Activated CD8-positive, alpha-beta memory T cell treated with anti-CD3 and anti-CD28 coated beads, Interleukin-2, amount 10 ng/mL, durations not matched to agents 7 days and 5 days (primary cell): ENCODE results near the gene NFATC1. TPM values are rescaled to one million over a fixed set of nuclear protein-coding genes. Genes with fewer than 3 reads are reported as not detected.
A peak's percentile ranks its signal among the peaks of the same experiment; 100 is the strongest.

Source experiments
- ATAC-seq: fragments of 150-1000 bp; cut with Tn5 transposase; one replicate; pipeline ENCODE4 v1.10.0; 2021; ENCODE audit warnings: moderate library complexity
- CTCF ChIA-PET: fragments of 350-600 bp; sonication (Branson Sonifier 250); formaldehyde crosslinking; loops from one replicate; lab custom pipeline; 2021; ENCODE audit warnings: antibody characterized with exemption; lab: Charles Lee
- DNase-seq: peaks from one replicate; pipeline ENCODE4 v3.0.0-alpha.2; 2020
- H3K27ac Mint-ChIP-seq: one replicate; pipeline ENCODE4 v1.8.0; 2021; ENCODE audit warnings: mild to moderate bottlenecking, mixed read lengths
- H3K27me3 Mint-ChIP-seq: one replicate; pipeline ENCODE4 v1.8.0; 2021; ENCODE audit warnings: mixed read lengths
- H3K36me3 Mint-ChIP-seq: one replicate; pipeline ENCODE4 v1.8.0; 2021; ENCODE audit warnings: mild to moderate bottlenecking, mixed read lengths
- H3K4me1 Mint-ChIP-seq: one replicate; pipeline ENCODE4 v1.8.0; 2021; ENCODE audit warnings: mixed read lengths
- H3K4me3 Mint-ChIP-seq: one replicate; pipeline ENCODE4 v1.8.0; 2021; ENCODE audit warnings: mild to moderate bottlenecking, moderate library complexity, mixed read lengths
- H3K9me3 Mint-ChIP-seq: one replicate; pipeline ENCODE4 v1.8.0; 2022; ENCODE audit warnings: low read depth, mixed read lengths
- total RNA-seq, 2 experiments: library from RNA; stranded (reverse); gene quantifications; one replicate each; pipeline ENCODE4 v1.2.3, GENCODE V29; 2021

NFATC1 gene
- total RNA-seq, 2 experiments from 2014 or later, result 25.7 to 27.8 TPM

DNA sequence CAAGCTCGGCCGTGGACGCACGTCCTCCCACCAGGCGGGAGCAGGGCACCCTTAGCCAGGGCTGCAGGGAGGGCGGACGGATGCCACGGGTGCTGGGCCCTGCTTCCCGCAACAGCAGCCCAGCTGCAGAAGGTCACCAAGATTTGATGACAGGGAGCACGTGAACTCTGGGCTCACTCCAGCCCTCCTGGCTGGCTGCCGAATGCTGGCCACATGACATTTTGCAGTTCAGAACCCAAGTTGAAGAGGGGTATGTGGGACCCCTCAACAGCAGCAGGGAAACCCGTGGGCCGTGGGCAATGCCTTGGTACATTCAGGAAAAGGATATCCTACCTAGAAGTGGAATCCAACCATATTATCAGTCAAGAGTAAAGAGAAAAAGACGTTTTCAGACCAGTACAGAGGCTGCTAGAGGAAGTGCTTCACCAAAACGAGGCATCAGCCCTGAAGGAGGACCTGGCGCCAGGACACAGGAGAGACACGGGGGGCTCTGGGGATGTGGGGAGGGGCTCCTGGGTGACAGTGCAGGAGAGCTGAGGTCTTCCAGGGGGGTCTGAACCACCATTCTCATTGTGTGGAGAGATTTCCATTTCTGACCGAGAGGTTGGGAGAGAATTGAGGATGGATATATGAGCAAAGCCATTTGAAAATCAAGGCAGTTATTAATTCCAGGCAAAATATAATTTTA lies 176.5 kb downstream of the NFATC1 start:
- Mint-ChIP-seq H3K27ac (no peak overlapping the region), H3K36me3 (peaks cover 8% of the 10 kb centered on the region)

DNA sequence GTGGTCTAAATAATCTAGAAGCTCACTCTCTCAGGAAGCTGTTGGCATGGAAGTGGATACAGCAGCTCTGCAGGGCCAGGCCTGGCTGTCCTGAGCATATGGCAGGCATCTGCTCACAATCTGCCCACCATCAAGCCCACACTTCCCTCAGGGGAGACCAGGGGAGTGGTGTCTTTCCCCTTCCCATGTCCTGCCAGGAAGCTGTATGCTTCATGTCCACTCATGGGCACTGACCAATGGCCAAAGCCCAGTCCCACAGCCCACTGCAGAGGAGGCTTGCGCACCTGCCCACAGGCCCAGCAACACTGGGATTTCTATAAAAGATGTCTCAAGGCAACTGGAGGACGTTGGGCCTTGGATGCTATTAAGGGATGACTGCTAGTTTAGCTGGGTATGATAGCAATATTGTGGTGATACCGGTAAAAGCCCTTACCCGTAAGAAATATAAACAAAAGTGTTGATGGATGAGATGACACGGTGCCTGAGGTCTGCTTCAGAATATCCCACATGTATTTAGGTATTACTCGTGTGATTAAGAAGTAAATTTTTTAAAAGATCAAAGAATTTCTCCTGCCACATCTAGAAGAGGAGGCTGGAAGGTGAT lies 177.2 kb downstream of the NFATC1 start:
- no peak for DNase-seq
- Mint-ChIP-seq H3K9me3 (peaks cover 10% of the 10 kb centered on the region), H3K27ac (no peak overlapping the region), H3K4me3 (no peak overlapping the region), H3K4me1 (peaks cover 26% of the 10 kb centered on the region), H3K27me3 (peaks cover 4% of the 10 kb centered on the region), H3K36me3 (peaks cover 8% of the 10 kb centered on the region)
- no peak for ATAC-seq
- CTCF ChIA-PET, result no interaction called here

More for the DNA sequence above, 176.5 kb downstream of the NFATC1 start:
- H3K4me1 Mint-ChIP-seq, result peaks cover 24% of the 10 kb centered on the region
- H3K4me3 Mint-ChIP-seq, result no peak overlapping the region
- ATAC-seq, result no peak
- H3K27me3 Mint-ChIP-seq, result peaks cover 4% of the 10 kb centered on the region
- no peak for DNase-seq
- CTCF ChIA-PET, result no interaction called here
- peaks cover 10% of the 10 kb centered on the region for H3K9me3 Mint-ChIP-seq

- H3K4me3 Mint-ChIP-seq, result no peak overlapping the region
- ATAC-seq, result no peak
- H3K36me3 Mint-ChIP-seq, result peaks cover 8% of the 10 kb centered on the region
- CTCF ChIA-PET, result no interaction called here
- peaks cover 4% of the 10 kb centered on the region for H3K27me3 Mint-ChIP-seq
- no peak for DNase-seq
- no peak overlapping the region for H3K27ac Mint-ChIP-seq
- peaks cover 27% of the 10 kb centered on the region for H3K4me1 Mint-ChIP-seq
- H3K9me3 Mint-ChIP-seq, result peaks cover 10% of the 10 kb centered on the region
These were observed 178.3 kb downstream of the NFATC1 start for GRCh38 chr18:79573921-79574491.

- H3K4me1 Mint-ChIP-seq, result peaks cover 27% of the 10 kb centered on the region
- peak overlapping the region; percentile 30 for H3K4me3 Mint-ChIP-seq
- peak; percentile 72 for DNase-seq
- ATAC-seq, result peak; percentile 90
- H3K27me3 Mint-ChIP-seq, result no peaks in the 10 kb centered on the region
- peak overlapping the region; percentile 73 for H3K27ac Mint-ChIP-seq
- CTCF ChIA-PET, result interaction anchor here (0.8 to 1.1 kb wide), 2 partner anchors 67 to 178 kb away, joined by 3 read pairs; no protein-coding TSS in a partner anchor
- peaks cover 8% of the 10 kb centered on the region for H3K36me3 Mint-ChIP-seq
- H3K9me3 Mint-ChIP-seq, result peaks cover 10% of the 10 kb centered on the region
These were observed 179.3 kb downstream of the NFATC1 start for GRCh38 chr18:79574938-79575525.

DNA sequence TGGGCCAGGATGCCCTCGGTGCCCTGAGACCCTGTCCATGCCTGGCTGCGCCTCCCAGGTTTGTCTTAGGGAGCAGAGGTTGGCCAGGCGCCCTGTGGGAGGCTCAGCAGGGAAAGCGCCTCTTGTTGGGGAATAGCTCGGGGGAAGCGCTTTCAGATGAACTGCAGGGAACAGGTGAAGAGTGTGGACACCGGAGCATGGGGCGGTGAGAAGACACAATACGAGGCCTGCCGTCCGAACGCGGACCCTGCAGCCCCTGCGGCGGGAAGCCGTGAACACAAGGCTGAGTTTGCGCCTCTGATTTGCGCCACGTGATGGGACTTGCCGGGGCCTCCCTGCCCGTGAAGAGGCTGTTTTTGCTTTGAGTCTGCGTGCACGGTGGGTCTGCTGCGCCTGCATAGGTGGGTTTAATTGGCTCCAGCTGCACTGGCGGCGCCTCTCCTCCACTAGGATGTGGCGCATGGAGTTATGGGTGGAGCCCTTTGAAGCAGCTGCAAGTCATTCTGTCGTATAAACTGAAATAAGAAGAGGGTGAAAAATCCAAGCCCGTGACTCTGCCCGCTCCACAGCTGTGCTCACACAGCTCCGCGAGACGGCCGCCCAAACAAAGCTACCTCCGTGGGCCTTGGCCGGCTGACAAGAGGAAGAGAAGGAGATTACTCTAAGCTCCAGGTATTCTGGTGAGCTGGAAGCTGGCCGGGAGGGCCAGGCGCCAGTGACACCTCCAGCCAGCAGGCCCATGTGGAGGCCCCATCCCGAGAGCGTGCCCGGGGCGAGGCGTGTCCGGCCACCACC lies 180.4 kb downstream of the NFATC1 start:
- Mint-ChIP-seq H3K27ac (no peak overlapping the region), H3K4me3 (no peak overlapping the region), H3K27me3 (no peaks in the 10 kb centered on the region)

GRCh38 chr18:79576686-79577351 lies 181.1 kb downstream of the NFATC1 start:
- no peak for DNase-seq
- Mint-ChIP-seq H3K9me3 (peaks cover 10% of the 10 kb centered on the region), H3K27ac (no peak overlapping the region), H3K27me3 (no peaks in the 10 kb centered on the region), H3K4me3 (no peak overlapping the region), H3K4me1 (peaks cover 20% of the 10 kb centered on the region), H3K36me3 (peaks cover 7% of the 10 kb centered on the region)
- CTCF ChIA-PET, result no interaction called here
- ATAC-seq, result no peak

More for the DNA sequence above, 180.4 kb downstream of the NFATC1 start:
- Mint-ChIP-seq H3K4me1 (peaks cover 20% of the 10 kb centered on the region), H3K36me3 (peaks cover 8% of the 10 kb centered on the region), H3K9me3 (peaks cover 10% of the 10 kb centered on the region)
- CTCF ChIA-PET, result no interaction called here
- ATAC-seq (no peak), DNase-seq (no peak)

GRCh38 chr18:79577451-79578395 lies 182.0 kb downstream of the NFATC1 start:
- ATAC-seq, result no peak
- H3K4me1 Mint-ChIP-seq, result peaks cover 20% of the 10 kb centered on the region
- no peak overlapping the region for H3K27ac Mint-ChIP-seq
- H3K27me3 Mint-ChIP-seq, result no peaks in the 10 kb centered on the region
- peaks cover 5% of the 10 kb centered on the region for H3K9me3 Mint-ChIP-seq
- DNase-seq, result no peak
- H3K4me3 Mint-ChIP-seq, result no peak overlapping the region
- CTCF ChIA-PET, result no interaction called here
- peaks cover 2% of the 10 kb centered on the region for H3K36me3 Mint-ChIP-seq

- Mint-ChIP-seq H3K4me3 (no peak overlapping the region), H3K4me1 (peaks cover 20% of the 10 kb centered on the region), H3K36me3 (peaks cover 2% of the 10 kb centered on the region), H3K27ac (no peak overlapping the region), H3K9me3 (no peaks in the 10 kb centered on the region), H3K27me3 (no peaks in the 10 kb centered on the region)
- DNase-seq, result no peak
- CTCF ChIA-PET, result no interaction called here
- no peak for ATAC-seq
These were observed 182.9 kb downstream of the NFATC1 start for GRCh38 chr18:79578396-79579260.
